Left renal cortex interstitium (tissue), 4 donors: ENCODE data around the gene PTPRM. TPM values are rescaled to one million over a fixed set of nuclear protein-coding genes. Genes with fewer than 3 reads are reported as not detected.
A peak's percentile ranks its signal among the peaks of the same experiment; 100 is the strongest.

Source experiments
- DNase-seq, 4 donors: peaks; one replicate each; pipeline ENCODE4 v3.0.0-alpha.2; 2013; ENCODE audit warnings: low read depth in 4 of 4, low spot score in 2 of 4, missing footprints in 1 of 4
- polyA plus RNA-seq, 4 donors: library from polyadenylated mRNA; unstranded; fragments of 120-200 nt; gene quantifications; one replicate each; pipeline ENCODE4 v1.2.1, GENCODE V29; 2013; ENCODE audit not compliant: insufficient read length in 4 of 4

The PTPRM gene
- 100 to 1,000 TPM in 1 of 4 donors, 10 to 100 TPM in 3; 80.9 to 108 (median 89.7) TPM for polyA plus RNA-seq

- peak in 3 of 4 donors; percentile 66 to 71 (median 69) for DNase-seq
These were observed at the start of gene PTPRM for GRCh38 chr18:7566567-7567473. Gene PTPRM (plus strand): TSS chr18:7567316. CDS start chr18:7567819, 503 bp downstream.

DNA sequence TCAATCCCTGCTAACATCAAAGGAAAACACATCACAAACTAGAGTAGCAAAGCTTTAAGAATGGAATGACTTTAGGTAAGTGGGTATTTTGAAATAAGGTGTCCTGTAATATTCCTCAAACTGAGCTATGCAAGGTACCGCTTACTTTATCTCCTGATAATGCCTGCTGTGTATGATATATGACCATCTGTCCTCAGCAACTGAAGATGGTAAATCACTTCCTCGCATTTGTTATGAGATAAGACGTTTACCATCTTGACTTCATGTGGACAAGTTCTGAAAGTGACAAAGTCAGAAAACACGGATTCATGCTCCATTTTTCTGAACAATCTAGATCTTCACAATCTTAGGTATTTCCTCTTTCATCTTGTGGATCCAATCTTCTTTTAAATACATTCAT lies 49.3 kb upstream of the PTPRM start:
- no peak for DNase-seq

GRCh38 chr18:7520200-7520785 lies 46.8 kb upstream of the PTPRM start:
- no peak for DNase-seq

DNA sequence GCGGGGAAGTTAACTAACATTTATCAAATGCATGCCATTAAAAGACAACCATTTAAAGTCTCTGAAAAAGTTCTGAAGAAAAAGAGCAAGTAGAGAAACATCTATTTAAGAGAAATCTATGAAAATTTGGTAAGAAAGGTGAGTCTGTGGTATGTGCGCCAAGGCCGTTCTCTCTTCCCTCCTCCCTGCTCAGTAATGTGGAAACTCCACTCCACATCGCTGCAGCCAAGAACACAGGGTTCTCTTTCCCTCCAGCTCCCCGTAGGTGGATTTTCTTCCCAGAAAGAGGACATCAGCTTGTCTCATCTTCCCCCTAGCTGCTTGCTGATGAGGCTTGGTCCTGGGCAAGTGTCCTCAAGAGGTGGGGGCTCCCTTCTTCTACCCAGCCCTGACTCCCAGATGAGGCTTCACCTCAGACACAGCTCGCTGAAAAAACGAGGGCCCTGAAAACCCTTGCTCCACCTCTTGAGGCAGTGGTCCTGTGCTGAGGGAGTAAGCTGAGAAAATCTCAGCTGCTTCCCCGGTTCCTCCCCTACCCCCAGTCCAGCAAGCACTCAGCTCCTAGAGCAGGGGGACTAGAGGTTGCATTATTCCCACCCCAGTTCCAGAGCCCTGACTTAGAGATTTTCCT lies 45.8 kb upstream of the PTPRM start:
- no peak for DNase-seq

DNA sequence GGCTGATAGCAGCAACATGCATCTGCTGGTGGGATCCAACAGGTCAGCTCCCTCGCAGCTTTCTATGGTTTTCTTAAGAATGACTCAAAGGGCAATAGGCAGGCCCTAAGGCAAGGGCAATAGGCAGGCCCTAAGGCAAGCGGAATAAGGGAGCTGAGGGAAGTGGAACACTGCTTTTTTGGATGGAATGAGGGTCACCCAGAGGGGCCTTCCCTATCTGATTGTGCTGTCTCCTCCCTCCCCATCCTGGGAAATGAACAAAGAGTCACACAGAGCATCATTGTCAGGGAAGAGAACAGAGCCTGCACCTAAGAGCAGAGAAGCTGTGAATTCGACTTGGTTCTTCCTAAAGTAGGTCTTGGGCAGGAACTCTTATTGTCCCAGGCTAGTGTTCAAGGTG lies 43.3 kb upstream of the PTPRM start:
- DNase-seq = no peak

DNA sequence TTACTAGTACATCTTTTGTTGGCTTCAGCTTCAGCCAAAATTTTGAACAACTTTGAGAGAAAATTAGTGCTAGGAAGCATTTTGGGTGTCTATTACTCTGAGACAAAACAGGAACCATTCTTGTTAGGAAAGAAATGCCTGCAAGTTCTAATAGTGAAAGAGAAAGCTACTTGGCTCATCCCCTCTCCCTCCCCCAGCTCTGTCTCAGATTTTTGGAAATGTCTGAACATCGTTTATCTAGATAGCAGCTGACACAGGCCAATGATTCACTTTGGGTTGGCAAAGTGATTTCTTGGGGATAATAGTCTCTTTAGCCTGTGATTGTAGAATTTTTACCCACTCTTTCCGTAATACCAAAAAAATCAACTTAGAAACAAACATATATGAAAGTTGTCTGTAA lies 42.3 kb upstream of the PTPRM start:
- no peak for DNase-seq

DNA sequence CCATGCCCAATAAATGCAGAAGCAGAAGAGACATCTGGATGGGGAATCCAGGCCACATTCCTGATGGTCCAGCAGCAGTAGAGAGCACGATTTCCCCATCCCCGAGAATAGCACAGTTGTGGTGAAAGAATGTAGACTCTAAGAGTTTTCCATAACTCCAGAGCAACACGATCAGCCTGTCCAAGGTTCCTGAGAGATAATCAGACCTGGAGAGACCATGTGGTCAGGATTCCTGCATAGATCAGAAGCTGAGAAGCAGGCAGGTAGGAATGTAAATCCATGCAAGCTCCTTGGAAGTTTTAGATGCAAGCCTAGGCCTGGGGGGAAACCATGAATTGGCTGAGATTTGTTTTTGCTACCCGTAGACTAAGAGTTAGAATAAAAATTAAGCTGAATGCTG lies 34.2 kb upstream of the PTPRM start:
- no peak for DNase-seq

DNA sequence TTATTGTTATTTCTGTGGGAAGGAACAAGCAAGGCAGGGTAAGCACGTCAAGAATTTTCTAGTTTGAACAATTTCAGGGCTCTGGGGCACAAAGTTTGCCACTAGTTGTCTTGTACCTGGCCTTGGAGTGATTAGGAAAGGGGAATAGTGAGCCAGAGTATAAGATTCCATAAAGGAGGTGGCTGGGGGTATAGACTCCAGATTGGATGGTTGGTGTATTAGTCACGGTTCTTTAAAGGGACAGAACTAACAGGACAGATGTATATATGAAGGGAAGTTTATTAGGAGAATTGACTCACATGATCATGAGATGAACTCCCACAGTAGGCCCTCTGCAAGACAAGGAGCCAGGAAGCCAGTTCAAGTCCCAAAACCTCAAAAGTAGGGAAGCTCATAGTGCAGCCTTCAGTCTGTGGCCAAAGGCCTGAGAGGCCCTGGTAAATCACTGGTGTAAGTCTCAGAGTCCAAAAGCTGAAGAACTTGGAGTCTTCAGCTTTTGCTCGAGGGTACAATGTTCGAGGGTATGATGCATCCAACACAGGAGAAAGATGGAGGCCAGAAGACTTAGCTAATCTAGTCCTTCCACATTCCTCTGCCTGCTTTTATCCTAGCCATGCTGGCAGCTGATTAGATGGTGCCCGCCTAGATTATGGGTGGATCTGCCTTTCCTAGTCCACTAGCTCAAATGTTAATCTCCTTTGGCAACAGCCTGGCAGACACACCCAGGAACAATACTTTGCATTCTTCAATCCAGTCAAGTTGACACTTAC lies 31.5 kb upstream of the PTPRM start:
- DNase-seq = no peak

DNA sequence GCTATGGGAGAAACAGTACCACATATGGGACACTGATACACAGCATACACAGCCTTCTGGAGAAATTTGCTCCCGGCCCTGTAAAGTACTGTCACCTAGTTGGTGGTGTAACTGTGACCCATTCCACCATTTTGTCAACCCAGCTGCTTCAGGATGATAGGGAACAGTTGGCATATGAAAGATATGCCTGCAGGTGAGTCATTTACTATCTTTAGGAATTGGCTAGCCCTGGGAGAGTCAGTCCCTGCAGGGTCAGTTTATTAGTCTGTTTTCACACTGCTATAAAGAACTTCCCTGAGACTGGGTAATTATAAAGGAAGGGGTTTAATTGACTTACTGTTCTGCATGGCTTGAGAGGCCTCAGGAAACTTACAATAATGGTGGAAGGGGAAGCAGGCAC lies 30.0 kb upstream of the PTPRM start:
- no peak for DNase-seq

DNA sequence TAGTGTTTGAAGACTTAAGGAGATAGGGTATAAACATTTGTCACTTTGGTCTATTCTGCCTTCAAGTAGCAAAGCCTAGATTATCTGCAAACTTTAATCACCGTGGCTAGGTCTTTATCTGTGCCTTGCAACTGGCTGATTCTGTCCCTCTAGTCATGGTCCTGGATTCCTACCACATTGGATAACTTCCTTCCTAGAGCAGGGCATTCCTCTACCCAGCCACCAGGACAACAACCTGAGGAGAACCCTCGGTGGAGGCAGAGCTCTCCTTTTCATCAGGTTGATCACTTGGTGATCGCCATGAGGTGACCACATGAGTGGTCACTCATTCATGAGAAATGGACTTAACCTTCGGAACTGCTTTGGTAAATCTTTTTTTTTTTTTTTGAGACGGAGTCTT lies 25.3 kb upstream of the PTPRM start:
- DNase-seq = no peak

GRCh38 chr18:7544686-7545085 lies 22.4 kb upstream of the PTPRM start:
- no peak for DNase-seq

GRCh38 chr18:7545734-7546133 lies 21.4 kb upstream of the PTPRM start:
- no peak for DNase-seq

GRCh38 chr18:7548221-7548620 lies 18.9 kb upstream of the PTPRM start:
- DNase-seq = no peak

GRCh38 chr18:7548721-7549120 lies 18.4 kb upstream of the PTPRM start:
- no peak for DNase-seq

DNA sequence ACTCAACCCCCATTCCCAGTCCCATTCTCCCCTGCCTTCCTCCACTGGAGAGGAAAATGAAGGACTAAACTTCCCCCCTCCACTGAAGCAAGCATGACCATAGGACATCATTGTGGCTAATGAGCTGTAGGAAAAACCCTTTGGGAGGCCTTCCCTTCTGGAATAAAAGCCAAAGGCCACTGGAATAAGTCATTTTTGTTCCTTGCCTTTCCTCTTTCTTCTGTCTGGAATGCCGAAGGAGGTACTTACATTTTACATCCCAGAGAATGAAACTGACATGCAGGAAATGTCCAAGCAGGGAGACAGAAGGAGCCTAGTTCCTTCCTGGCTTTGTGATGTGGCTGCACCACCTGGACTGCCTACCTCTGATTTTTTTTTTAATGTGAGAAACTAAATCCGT lies 9.1 kb upstream of the PTPRM start:
- DNase-seq = no peak

DNA sequence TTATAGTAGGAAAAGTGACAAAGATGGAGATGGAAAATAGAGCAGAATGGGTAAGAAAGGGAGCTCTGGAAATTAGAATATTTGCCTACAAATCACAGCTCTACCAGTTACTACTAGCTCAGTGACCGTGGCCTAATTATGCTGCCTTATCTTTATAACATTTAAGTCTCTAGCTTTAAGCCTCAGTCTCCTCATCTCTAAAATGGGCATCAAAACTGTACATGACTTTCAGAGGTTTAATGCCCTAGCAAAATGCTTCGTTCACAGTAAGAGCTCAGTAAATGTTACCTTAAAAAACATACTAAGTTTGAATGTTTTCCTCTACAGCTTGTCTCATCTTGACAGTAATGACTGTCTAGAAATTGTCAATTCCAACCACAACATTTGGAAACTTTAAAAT lies 8.3 kb upstream of the PTPRM start:
- DNase-seq = no peak

DNA sequence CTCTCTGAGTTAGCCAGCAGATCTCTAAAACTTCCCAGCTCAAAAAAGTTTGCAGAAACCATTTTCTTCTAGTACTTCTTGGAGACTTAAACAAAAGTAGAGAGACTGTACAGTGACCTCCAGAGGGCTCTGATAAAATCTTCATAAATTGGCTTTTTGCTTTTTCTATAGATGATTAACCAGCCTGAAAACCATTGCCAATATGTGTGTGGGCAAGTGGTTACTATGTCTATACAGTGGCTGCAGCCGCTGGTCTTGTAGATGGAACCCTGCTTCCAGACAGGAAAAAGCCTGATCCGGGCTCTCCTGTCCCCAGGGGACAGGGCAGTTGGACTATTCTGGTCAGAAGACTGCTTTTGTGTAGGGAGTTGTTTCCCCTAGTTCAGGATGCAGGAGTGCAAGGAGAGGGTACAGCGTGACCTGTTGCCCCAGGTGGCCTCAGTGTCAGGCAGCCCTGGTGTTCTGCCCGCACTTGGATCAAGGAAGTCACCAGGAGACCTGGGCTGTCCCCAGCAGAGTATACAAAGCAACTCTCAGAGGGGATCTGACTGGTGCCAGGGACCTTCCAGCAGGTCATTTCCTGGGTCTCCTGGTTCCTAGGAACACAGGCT lies 7.3 kb upstream of the PTPRM start:
- DNase-seq = no peak

- DNase-seq = no peak
These were observed 5.1 kb upstream of the PTPRM start for GRCh38 chr18:7561909-7562460.

- no peak for DNase-seq
These were observed 4.6 kb upstream of the PTPRM start for GRCh38 chr18:7562491-7562890.

- DNase-seq = no peak
These were observed 1.4 kb upstream of the PTPRM start for GRCh38 chr18:7565677-7566076.
